KBM-7 (cell line): ENCODE results near the gene LRRC1.

Experiments used
- DNase-seq: peaks from one replicate; pipeline ENCODE4 v3.0.0-alpha.2; 2015
- in situ Hi-C: fragments of 300-500 bp; cut with MboI; formaldehyde crosslinking; loops from 2 replicates; pipeline ENCODE4 v1.14.3; 2020; ENCODE audit warnings: low sequenced_read_pairs, low pct_unique_long_range_greater_than_20kb, mixed read lengths

The LRRC1 gene

DNA sequence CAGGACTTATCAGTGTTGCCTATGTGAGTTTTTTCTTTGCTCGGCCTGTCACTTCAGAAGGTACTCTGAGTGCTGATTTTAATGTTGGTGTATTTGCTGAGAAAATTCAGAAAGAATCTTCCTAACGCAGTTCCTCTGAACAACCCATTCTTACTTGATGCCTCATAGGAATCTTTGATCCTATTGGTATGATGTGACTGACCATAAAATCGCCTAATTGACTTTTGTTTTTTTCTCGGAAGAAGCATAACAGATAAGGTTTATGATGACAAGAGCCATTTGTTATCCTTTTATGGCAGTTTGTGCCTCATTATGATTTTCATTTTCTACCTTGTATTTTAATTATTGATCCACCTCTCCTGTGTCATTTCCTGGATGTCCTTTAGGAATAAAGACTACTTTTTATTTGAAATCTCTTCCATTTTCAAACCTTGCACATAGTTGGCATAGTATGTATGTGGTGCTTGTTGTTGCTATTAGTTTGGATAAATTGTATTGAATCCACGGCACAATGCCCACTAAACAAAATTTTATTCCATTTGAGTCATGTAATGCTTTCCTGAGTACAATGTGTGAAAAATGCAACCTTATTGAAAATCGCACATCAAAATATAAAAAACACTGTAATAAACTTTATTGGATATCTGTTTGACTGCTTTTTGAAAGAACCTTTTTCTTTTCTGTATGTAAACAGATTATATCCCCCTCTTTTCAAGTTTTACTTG lies 37.3 kb downstream of the LRRC1 start:
- no peak for DNase-seq
- in situ Hi-C loops = no loop called here

DNA sequence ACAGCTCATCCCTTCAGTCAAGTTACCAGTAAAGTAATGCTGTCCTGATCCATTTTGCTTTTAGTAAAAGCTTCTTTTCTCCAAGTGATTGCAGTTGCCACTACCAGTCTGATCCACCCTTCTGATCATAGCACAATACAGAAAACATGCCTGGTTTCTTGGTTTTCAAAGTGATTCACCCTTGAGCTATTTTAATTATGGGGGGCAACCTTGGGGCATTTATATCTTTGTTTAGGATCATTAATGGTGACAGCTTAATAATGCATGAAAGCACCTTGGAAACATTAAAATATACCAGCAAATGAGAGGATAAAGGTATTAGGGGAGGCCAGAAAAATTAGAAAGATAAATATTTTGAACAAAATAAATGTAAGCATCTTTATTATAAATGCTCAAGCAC lies 38.4 kb downstream of the LRRC1 start:
- in situ Hi-C loops = no loop called here
- no peak for DNase-seq

DNA sequence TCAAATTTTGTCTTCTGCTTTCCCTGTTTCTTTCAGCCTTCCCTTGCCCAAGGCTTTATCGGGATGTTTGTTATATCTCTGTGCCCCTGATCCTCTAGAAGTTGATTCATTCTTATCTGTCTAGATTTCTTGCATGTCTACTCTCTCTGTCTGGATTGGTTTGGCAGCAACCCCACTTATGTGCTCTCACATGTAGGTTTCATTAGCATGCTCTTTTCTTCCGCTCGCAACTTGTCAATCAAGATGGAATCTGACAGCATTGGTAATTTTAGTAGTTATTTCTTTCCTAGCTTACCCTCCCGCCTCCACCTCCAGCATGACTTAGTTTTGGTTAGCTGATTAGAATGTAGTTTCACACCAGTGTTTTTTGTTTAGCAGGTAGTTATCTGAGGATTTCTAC lies 39.3 kb downstream of the LRRC1 start:
- DNase-seq = no peak
- in situ Hi-C loops = no loop called here

DNA sequence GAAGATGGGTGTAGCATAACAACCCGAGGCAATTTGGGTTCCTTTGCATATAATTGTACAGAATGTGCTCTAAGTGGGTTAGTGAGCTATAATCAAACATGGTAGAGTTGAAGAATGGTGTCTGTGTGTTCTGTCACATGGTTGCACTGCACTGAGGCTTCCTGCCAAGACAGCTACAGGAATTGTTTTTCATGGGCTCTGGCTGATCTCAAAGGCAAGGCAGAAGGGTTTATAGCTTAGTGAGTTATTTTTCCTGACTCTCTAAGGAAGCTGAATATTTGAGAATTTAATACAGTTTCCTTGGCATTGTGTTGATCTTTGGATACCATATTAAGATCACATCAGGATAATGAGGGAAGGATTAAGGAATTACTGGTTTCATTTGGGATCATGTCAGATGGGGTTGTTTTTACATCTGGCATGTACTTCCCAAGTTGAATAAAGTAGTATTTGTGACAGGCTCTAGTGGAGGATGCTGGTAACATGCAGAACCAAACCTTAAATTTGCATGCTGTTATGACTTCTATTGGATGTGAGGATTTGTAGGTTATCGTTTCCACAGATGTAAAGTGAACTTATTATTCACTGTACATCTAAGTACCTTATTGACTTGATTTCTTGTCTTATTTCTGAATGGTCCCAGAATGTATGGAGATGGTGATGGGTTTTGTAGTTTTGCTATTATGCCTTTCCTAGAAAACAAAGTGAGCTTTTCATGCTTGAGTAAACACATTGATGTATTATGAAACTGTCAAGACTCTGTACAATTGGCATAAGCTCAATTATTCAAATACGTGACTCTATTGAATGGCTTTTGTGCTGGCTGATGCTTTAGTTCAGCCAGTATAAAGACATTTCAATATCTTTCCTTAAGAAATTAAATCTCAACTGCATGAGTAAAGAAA lies 43.3 kb downstream of the LRRC1 start:
- no peak for DNase-seq
- in situ Hi-C loops = no loop called here

DNA sequence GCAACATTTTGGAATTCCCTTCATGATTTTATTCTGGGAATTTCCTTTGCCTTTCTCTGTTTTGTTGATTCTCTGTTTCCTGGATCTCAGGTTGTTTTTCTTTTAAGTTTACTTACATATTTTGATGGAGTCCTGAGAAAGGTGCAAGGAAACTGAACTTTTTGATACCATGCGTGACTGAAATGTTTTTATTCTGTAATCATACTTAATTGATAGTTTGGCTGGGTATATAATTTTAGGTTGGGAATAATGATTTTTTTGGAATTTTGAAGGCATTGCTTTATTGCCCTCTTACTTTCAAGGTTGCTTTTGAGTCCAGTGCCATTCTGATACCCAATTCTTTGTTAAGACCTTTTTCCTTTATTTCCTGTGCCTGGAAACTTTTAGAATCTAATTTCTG lies 45.2 kb downstream of the LRRC1 start:
- no peak for DNase-seq
- in situ Hi-C loops = no loop called here

DNA sequence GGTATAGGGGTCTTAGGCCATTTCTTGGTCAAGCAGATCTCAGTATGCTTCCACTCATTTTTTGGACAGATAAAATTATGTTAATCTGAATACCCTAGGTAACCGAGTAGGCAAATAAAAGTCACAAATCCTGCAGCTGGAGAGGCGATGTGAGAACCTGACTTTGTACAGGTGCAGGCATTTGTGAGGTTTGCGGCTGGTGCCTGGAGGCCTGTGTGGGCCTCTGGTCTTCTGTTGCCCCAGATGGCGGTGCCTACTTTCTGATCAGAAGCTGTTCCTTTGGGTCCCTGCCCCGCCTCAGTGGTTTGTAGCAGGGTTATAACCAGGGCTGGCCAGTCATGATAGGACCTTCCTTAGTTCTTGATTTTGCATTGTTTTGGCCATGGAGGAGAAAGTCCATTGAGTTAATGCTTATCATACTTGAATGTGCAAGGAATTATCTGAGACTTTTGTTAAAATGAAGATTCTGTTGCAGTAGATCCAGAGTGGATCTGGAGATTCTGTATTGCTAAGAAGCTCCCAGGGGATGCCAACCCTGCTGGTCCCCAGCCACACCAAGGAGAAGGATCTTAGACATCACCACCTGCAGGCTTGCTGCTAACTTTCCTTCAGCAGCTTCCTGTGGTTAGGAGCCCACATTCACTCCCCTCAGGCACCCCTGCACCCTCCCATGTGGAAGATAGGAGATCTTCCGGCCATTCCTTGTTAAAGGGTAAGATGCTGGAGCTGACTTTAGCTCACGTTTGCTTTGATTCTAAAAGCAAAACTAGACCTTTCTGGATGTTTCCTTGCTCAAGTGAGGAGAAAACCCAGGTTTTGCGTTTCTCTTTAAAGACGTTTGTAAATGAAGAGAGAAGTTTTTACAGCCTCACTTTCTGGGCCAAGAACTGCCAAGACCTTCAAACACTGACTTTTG lies 50.7 kb downstream of the LRRC1 start:
- in situ Hi-C loops = no loop called here
- DNase-seq = no peak

DNA sequence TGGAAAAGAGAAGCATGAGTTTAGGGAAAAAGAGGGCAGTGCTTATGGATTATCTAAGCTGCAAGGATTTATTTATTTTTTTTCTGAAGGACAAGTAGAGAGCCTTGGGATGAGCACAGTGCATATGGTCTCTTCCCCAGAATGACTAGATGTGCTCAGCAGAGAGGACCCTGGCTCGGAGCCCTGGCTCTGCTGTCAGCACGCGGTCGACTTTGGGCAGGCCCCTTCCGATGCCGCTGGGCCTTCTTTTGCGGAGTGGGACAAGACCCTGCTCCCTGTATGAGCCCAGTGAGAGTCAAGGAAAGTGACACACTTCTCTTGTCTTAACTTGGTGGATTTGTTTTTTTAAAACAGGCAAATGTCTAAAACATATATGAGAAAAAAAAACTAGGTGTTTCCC lies 51.4 kb downstream of the LRRC1 start:
- in situ Hi-C loops = no loop called here
- DNase-seq = no peak

DNA sequence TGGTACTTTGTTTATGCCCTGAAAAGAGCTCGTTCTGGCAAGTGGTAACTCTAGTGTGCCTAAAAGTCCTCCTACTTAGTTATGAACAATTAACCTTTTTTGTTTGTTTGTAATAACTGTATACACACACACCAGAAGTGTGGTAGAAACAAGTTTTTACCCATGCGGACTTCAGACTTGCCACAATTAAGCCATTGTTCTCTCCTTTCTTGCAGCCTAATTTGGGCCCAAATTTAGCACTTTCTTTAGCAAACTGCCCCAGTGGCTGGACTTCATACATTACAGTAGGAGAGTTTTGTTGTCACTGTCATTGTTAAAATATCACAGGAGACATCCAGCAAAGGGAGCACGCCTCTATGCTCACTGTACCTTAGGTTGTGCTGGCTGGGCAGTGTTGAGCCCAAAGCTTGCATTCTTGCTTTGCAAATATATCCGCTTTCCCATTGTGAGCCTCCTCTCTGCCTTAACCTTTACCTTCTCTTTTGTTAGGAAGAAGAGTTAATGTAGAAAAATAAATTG lies 53.0 kb downstream of the LRRC1 start:
- no peak for DNase-seq
- in situ Hi-C loops = no loop called here

DNA sequence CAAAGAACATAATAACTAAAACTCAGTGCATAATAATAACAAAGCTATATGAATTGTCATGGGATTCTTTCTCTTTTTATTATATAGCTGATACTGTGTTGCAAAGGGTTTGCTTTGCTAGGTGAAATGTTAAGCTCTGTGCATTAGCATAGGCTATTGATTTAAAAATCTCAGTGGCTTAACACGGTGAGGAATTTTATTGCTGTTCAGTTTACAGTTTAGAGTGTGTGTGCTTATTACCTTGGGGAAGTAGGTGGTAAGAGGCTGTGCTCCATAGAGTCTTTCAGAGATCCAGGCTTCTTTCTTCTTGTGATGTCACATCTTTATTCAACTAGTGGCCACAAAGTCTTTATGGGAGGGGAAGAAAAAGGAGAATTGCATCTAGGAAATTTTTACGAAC lies 55.7 kb downstream of the LRRC1 start:
- no peak for DNase-seq
- in situ Hi-C loops = no loop called here

DNA sequence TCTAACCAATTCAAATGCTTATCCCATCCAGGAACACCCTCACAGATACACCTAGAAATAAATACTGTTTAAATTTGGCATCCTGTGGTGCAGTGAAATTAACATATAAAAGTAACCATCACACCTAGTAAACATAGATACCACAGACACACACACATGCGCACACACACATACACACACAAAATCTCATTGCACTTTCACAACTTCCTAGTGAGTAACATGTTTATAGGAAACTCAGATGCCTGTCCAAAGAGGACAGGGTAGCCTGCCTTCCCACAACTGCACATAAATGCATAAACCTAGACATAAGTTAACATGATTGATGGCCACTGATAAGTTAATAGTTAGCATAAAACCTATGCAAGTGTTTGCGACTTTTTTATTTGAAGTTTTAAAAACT lies 56.8 kb downstream of the LRRC1 start:
- in situ Hi-C loops = no loop called here
- DNase-seq = no peak

DNA sequence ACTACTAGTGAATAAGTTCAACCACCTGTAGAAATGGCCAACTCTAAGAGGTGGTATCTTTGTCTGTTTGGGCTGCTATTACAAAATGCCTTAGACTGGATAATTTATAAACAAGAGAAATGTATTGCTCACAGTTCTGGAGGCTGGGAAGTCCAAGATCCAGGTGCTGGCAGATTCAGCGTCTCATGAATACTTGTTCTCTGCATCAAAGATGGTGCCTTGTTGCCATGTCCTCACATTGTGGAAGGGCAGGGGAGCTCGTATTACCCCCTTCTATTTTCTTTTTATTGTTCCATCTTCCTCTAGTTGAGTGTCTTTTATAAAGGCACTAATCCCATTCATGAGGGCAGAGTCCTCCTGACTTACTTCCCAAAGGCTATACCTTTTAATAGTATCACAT lies 58.0 kb downstream of the LRRC1 start:
- DNase-seq = no peak
- in situ Hi-C loops = no loop called here

DNA sequence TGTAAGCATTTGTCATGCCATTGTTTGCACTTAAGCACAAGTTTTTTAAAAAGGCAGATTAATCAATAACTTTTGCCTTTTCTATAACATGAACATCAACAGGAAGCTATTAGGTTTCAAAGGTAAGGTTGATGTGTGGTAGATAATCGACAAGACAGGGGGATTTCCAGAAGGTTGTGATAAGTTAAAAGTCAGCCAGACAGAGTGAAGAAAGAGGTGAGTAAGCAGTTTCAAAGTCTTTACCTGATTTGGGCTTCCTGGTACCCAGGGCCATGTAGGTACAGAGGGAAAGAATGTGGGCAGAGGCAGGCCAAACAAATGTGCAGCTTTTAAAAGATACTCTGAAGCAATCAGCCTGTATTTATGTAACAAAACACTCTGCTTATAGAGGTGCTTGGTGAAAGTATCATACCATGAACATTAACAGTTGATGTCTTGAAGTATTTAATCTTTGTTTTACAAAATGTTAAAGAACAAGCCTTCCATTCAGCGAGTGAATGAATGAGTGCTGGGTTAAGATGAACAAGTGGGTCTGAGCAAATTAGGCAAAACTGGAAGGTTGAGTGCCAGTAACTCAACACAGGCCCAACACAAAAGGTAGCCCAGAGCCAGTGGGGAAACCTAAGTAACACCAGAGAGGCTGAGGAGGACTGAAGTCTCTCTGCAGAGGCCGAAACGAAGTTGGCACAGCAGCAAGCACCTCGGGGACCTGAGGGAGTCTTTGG lies 60.2 kb downstream of the LRRC1 start:
- DNase-seq = no peak
- in situ Hi-C loops = no loop called here

DNA sequence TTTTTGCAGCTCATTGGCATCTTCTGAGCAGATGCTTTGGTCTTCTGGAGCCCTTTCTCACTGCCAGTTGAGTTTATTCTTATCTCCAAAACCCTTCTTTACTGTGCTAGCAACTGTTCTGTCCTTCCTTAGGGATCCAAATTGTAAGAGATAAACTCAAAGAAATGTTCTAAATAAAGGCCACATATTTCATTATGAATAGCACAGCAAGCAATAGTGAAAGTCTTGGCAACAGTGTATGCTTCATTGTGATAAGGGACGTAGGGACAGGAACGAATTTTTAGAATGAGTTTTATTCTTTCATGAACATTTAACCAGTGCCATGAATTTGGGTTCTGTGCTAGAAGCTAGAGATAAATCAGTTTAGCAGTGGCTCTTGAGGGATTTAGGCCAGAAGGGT lies 61.1 kb downstream of the LRRC1 start:
- DNase-seq = no peak
- in situ Hi-C loops = no loop called here

DNA sequence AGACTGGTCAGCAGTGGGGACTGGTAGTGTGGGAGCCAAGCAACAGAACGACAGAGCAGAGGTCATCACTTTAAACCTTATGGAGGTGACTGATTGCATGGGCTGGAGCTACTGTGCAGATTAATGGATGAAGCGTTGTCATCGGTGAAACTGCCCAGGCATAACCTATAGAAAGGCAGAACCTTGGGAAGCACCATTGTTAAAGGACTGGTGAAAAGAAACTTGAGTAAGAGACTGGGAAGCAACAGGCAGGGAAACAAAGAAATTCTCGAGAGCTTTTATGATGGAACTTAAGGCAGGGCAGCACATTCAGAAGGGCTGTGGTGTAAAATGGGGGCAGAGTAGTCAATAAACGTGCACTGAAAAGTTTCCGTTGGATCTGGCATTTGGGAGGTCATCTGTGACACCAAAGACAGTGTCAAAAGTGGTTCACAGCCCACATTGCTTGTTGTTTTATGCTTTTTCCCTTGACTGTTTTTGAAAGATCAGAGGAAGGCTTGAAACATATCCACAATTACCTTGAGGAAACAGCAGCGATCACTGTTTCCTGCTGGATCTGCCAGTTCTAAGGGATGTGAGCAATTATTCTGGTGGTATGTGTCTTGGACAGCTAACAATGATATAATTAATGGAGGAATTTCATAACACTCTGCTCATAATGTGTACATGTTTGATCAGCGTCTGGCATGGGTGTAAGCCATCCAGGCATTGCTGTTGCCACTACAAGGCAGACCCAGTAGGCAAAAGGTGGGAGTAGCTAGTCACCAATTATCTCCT lies 62.7 kb downstream of the LRRC1 start:
- in situ Hi-C loops = no loop called here

DNA sequence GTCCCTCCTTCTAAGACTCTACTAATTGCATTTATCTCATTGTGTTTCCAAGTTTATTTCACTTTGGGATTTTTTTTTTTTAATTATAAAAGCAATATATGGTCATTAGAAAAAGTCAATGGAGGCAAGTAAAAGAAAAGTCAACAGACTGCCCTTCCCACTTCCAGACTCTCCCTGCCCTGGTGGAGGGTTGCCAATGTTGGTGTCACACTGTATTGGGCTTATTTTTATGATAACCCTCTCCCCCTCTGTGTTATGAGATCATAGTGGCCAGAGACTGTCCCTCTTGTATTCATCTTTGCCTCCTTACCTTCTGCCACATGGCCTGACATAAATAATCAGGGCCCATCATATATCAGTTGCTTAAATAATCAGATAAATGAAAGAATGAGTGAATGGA lies 63.4 kb downstream of the LRRC1 start:
- in situ Hi-C loops = no loop called here
- DNase-seq = no peak

More for the DNA sequence above, 62.7 kb downstream of the LRRC1 start:
- DNase-seq = no peak

DNA sequence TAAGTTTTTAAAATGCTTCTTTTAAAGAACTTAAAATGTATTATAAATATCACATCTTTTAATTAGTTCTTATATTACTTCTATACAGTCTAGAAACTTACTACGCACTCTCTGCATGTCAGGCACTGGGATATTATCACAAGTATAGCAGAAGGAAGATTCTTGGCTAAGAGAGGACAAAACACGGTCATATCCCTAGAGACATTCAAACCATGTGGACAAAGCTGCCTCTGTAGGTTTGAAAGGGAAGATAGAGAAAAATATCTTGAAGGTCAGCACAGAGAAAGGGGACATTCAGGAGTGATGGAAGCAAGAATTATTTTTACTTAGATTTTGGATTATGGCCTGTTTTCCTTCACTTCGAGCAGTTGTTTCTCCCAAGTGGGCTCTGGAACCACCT lies 64.1 kb downstream of the LRRC1 start:
- DNase-seq = no peak
- in situ Hi-C loops = no loop called here

DNA sequence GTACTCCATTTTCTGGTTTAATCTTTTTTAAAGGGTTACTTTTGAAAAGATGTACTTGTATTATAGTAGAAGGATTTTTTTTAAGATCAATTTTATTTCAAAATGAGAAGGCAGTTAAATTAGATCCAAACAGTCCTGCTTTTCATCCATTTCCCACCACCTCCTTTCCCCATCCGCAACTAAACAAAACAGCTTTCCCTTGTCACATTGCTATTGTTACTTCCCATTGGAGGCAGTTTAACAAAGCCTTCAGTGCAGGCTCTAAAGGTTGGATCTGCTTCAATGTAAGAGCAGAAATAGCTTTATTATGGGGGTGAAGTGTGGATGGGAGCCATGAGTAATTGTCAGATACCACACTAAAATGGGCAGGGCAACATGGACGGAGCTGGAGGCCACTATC lies 65.7 kb downstream of the LRRC1 start:
- in situ Hi-C loops = no loop called here
- no peak for DNase-seq

DNA sequence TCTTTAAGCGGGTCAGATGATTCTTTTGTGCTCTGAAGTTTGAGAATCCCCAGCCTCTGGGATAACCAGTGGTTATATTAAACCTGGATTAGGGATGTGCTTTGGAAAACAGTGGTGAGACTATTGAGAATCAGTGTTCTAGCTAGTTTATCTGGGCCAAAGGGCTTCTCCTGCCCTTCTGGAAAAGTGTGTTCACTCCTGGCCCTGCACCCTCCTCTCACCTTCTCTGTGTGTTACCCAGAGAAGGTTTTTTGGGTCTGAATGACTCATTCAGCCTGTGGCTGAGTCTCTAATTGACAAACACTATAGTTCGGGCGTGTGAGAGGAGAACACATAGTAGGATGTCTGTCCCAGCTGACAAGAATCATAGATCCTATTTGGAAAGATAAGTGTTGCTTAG lies 66.7 kb downstream of the LRRC1 start:
- no peak for DNase-seq
- in situ Hi-C loops = no loop called here
